Stimulated activated naive CD4-positive, alpha-beta T cell (primary cell): Measurements from ENCODE around the gene PPM1N.
A peak's percentile ranks its signal among the peaks of the same experiment; 100 is the strongest.
"Not testable (repeated sequence)": the region's sequence is repeated elsewhere in the genome, so short reads cannot be mapped to it uniquely, and the experiment has no call there.

Source experiments
- DNase-seq, 6 experiments: peaks; one replicate each; lab custom pipeline; 2025; lab: John Stamatoyannopoulos, UW

PPM1N gene

GRCh38 chr19:45508417-45508860 lies 10.2 kb downstream of the PPM1N start:
- peak in 2 of 6 experiments; percentile 28 to 32 for DNase-seq

GRCh38 chr19:45508861-45509691 lies 10.8 kb downstream of the PPM1N start:
- DNase-seq = peak in 2 of 6 experiments; percentile 5 to 33

GRCh38 chr19:45509692-45510015 lies 11.4 kb downstream of the PPM1N start:
- DNase-seq = no peak

DNA sequence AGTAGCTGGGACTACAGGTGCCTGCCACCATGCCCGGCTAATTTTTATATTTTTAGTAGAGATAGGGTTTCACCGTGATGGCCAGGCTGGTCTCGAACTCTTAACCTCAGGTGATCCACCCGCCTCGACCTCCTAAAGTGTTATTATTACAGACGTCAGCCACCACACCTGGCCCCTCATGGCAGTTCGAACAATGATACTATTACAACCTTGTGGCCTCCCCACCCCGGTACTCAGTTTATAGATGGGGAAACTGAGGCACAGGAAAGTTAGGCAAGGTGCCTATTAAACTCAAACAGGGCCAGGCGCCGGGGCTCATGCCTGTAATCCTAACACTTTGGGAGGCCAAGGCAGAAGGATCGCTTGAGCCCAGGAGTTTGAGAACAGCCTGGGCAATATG lies 12.1 kb downstream of the PPM1N start:
- DNase-seq = not testable (repeated sequence)

- DNase-seq = no peak
Measured at GRCh38 chr19:45511074-45511473, 12.8 kb downstream of the PPM1N start.

- DNase-seq = no peak
Measured at GRCh38 chr19:45512881-45513483, 14.7 kb downstream of the PPM1N start.

GRCh38 chr19:45514376-45515051 lies 16.3 kb downstream of the PPM1N start:
- no peak for DNase-seq

DNA sequence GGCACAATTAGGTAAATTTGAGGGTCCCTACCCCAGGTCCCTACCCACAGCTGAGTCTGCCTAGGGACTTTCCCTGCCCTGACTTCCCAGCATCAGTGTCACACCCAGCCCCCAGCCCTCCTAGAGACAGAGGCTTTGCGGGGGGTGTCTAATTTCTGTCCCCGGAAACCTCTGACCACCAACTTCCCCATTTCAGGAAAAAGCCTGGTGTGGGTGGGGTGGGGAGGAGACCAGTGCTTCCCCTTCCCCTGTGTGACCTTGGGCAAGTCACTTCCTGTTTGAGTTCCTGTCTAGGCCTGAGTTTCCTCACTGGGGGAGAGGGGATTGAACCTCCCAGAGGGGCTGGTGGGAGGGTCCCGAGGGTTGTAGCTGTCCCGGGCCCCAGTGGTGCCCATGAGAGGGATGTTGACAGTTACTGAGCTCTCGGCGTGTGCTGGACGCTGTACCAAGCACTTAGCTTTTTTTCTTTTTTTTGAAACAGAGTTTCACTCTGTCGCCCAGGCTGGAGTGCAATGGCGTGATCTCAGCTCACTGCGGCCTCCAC lies 16.9 kb downstream of the PPM1N start:
- peak in 1 of 6 experiments; percentile 14 for DNase-seq

DNA sequence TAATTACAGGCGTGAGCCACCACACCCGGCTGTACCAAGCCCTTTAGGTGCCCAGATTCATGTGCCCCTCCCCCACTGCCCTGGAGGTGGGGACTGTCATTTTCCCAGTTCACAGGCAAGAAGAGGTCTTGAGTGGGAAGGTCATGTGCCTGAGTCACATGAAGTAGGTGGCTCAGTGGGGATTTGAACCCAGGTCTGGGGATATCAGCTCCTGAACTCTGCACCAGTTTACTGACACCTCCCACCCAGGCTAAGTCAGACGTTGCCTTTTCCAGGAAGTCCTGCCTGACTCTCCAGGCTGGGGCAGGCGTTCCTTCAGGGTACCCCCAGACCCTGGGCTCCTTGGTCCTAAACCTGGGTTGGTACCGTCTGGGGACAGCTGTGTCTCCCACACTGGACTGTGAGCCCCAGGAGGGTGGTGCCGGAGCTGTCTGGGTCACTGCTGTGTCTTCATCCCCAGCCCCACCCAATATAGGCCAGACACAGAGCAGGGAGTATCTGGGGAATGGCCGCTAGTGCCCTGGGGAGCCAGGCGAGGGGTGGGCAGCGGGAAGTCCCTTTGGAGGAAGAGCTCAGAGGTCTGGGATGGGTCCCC lies 17.7 kb downstream of the PPM1N start:
- no peak for DNase-seq

- DNase-seq = no peak
Measured at GRCh38 chr19:45517238-45517637, 19.0 kb downstream of the PPM1N start.

- no peak for DNase-seq
Measured at GRCh38 chr19:45517641-45518468, 19.6 kb downstream of the PPM1N start.

DNA sequence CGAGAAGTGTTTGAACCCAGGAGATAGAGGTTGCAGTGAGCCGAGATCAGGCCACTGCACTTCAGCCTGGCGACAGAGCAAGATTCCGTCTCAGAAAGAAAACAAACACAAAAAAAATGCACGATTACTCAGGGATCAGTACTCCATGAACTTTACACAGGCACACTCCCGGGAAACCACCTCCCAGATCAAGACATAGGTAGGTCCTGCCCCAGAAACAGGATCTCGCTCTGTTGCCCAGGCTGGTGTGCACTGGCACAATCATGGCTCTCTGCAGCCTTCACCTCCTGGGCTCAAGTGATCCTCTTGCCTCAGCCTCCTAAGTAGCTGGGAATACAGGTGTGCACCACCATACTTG lies 20.2 kb downstream of the PPM1N start:
- no peak for DNase-seq

DNA sequence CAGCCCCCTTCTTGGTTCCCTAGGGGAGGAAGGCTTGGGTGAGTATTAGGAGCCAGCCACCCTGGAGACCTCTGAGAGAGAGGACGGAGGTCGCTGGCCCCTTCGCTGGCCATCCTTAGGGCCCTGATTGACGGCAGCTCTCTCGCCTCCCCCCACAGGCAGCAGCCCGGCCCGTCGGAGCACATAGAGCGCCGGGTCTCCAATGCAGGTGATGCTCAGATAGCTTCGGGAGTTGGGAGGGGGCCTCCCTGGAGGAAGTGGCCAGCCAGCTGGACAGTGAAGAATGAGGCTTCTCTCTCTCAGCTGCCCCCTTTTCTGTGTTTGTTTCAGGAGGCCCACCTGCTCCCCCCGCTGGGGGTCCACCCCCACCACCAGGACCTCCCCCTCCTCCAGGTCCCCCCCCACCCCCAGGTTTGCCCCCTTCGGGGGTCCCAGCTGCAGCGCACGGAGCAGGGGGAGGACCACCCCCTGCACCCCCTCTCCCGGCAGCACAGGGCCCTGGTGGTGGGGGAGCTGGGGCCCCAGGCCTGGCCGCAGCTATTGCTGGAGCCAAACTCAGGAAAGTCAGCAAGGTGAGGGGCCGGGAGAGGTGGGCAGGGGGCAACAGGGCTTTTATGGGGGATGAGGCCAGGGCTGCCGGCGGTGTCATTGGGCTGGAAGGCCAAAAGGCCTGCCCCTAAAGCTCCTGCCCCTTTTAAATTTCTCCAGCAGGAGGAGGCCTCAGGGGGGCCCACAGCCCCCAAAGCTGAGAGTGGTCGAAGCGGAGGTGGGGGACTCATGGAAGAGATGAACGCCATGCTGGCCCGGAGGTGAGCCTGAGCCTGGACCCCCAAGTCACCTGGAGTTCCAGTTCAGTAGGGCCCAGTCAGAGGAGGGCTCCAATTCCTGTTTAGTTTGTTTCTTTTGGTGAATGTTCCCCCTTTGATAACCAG lies 24.0 kb downstream of the PPM1N start:
- DNase-seq = no peak

DNA sequence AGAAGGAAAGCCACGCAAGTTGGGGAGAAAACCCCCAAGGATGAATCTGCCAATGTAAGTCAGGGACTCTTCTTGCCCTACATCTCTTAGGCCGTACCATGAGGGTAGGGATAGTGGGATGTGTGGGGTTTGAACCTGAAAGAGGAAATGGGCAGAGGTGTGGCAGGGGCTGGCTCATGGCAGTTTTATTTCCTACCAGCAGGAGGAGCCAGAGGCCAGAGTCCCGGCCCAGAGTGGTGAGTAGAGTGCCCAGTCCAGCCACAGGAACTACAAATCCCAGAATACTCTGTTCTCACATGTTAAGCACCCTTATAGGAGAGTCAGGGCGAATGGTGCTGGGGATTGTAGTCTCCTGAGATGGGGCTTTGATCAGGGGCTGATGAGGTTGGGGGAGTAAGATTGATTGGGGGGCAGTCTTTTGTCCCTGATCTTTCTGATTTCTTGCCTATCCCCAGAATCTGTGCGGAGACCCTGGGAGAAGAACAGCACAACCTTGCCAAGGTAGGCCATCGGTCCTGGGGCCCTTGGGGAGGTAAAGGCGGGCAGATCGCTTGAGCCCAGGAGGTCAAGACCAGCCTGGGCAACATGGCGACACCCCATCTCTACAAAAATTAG lies 25.5 kb downstream of the PPM1N start:
- DNase-seq = peak; percentile 51 to 86 (median 70)

DNA sequence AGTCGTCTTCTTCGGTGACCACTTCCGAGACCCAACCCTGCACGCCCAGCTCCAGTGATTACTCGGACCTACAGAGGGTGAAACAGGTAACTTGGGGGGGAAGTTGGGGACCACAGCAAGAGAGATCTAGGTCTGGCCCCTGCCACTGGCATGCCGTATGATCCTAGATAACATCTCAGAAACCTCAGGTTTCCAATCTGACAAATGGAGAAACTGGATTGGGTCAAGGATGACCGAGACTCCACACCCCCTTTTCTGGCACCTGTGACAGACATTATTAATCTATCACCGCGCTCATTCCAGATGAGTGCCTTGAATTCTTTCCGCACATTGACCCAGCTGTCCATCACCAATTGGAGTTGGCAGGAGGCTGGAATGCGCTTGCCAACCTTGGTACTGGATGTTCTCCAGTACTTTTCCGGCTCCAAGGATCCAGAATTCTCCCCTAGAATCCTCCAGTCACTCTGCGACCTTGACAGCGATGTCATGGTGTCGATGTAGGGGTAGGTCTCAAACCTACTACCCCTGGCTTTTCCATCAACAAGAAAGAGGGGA lies 26.4 kb downstream of the PPM1N start:
- DNase-seq = no peak

DNA sequence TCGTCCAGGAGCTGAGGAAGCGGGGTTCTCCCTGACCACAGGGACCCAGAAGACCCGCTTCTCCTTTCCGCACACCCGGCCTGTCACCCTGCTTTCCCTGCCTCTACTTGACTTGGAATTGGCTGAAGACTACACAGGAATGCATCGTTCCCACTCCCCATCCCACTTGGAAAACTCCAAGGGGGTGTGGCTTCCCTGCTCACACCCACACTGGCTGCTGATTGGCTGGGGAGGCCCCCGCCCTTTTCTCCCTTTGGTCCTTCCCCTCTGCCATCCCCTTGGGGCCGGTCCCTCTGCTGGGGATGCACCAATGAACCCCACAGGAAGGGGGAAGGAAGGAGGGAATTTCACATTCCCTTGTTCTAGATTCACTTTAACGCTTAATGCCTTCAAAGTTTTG lies 27.9 kb downstream of the PPM1N start:
- no peak for DNase-seq

DNA sequence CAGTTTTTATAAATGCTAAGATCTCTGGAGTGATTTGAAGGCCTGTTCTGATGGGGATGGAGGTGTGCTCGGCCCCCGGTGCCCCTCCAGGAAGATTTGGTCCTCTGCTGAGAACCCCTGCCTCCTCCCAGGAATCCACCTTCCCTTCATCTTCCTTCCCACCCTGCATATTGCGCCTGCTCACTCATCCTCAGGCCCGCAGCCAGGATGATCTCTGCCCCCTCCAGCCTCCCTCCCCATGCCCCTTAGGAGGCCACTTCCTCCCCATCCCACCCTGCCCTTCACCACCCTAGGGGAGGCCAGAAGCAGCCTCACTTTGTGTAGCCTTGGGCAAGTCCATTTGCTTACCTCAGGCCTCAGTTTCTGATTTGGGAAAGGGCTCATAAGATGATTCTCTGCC lies 28.7 kb downstream of the PPM1N start:
- no peak for DNase-seq

GRCh38 chr19:45527731-45528130 lies 29.5 kb downstream of the PPM1N start:
- no peak for DNase-seq

- no peak for DNase-seq
Measured at GRCh38 chr19:45528149-45528743, 30.0 kb downstream of the PPM1N start.
